ENCODE results near the gene COMMD2.

DNA sequence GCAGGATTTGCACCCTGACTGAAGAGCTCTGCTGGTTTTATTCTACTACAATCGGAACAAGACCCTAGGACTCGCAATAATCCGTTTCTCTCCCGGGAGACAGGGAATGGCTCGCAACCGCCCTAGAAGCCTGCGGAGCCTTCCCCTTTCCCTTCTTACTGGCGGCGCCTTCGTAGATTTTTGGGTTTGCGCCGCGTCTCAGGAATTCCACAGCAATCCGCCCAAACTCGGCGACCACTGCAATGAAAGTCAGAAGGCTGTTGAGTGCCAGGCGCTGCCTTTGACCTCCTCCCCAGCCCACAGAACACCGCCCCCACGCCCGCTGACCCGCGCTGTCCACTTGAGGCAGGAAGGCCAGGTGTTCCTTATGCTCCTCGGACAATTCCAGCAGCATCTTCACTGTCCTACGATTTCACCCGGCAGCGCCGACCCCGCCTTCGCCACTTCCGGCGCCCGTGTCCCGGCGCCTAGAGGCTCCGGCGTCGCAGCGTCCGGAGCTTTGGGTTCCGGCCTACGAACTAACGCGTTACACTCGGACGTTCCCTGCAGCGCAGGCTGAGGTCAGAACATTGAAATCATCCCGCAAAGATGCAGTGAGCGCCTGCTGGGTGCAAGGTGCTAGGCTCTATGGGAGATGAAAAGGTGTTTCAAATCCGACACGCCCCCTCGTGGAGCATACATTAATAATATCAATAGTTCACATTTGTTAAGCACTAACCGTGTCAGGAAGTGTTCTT lies at the start of gene COMMD2:
- TF ChIP-seq, protein P1, sequence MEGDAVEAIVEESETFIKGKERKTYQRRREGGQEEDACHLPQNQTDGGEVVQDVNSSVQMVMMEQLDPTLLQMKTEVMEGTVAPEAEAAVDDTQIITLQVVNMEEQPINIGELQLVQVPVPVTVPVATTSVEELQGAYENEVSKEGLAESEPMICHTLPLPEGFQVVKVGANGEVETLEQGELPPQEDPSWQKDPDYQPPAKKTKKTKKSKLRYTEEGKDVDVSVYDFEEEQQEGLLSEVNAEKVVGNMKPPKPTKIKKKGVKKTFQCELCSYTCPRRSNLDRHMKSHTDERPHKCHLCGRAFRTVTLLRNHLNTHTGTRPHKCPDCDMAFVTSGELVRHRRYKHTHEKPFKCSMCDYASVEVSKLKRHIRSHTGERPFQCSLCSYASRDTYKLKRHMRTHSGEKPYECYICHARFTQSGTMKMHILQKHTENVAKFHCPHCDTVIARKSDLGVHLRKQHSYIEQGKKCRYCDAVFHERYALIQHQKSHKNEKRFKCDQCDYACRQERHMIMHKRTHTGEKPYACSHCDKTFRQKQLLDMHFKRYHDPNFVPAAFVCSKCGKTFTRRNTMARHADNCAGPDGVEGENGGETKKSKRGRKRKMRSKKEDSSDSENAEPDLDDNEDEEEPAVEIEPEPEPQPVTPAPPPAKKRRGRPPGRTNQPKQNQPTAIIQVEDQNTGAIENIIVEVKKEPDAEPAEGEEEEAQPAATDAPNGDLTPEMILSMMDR (IDR thresholded peaks at IDR 0.05; ENCODE audit: low read depth, low read length, poor library complexity, severe bottlenecking), result peak; percentile 58
- no peak for TF ChIP-seq EZH2phosphoT487 (IDR thresholded peaks at IDR 0.05; ENCODE audit: borderline replicate concordance, low read length)

All from DOHH2 (cell line).